Fibroblast of mammary gland (primary cell): Measurements from ENCODE around the gene KRT84.
A peak's percentile ranks its signal among the peaks of the same experiment; 100 is the strongest.

ENCODE experiments used
- DNase-seq: peaks from one replicate; pipeline ENCODE4 v3.0.0-alpha.2; 2010; ENCODE audit warnings: low read depth
- H3K4me3 ChIP-seq: 2 replicates; pipeline ENCODE4 v1.5.1; 2011; ENCODE audit warnings: low read depth, mild to moderate bottlenecking, low read length, moderate library complexity; ENCODE audit not compliant: control insufficient read depth
- TF ChIP-seq, protein P1 (sequence below): conservative IDR thresholded peaks from 2 replicates; pipeline ENCODE4 v1.5.1; 2011; ENCODE audit warnings: low read depth, low read length, inconsistent platforms; ENCODE audit not compliant: control insufficient read depth, insufficient read depth

KRT84 gene, protein sequence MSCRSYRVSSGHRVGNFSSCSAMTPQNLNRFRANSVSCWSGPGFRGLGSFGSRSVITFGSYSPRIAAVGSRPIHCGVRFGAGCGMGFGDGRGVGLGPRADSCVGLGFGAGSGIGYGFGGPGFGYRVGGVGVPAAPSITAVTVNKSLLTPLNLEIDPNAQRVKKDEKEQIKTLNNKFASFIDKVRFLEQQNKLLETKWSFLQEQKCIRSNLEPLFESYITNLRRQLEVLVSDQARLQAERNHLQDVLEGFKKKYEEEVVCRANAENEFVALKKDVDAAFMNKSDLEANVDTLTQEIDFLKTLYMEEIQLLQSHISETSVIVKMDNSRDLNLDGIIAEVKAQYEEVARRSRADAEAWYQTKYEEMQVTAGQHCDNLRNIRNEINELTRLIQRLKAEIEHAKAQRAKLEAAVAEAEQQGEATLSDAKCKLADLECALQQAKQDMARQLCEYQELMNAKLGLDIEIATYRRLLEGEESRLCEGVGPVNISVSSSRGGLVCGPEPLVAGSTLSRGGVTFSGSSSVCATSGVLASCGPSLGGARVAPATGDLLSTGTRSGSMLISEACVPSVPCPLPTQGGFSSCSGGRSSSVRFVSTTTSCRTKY

DNA sequence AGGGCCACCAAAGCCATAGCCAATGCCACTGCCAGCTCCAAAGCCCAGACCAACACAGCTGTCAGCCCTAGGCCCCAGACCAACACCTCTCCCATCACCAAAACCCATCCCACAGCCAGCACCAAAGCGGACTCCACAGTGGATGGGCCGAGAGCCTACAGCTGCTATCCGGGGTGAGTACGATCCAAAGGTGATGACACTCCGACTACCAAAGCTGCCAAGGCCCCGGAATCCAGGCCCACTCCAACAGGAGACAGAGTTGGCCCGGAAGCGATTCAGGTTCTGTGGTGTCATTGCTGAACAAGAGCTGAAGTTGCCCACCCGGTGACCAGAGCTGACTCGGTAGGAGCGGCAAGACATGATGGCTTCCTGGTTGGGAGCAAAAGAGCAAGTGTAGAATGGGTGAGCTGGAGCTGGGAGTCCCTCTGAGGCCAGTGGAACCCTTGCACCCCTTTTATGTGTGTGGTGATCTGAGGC lies at the start of gene KRT84:
TSS of gene KRT84 (minus strand) at position 427 of the 477 bp plus-strand sequence. CDS start at position 360, 67 bp downstream.
- H3K4me3 ChIP-seq: no peak within 1 kb of the TSS
- no peak for DNase-seq
- TF ChIP-seq, protein P1, sequence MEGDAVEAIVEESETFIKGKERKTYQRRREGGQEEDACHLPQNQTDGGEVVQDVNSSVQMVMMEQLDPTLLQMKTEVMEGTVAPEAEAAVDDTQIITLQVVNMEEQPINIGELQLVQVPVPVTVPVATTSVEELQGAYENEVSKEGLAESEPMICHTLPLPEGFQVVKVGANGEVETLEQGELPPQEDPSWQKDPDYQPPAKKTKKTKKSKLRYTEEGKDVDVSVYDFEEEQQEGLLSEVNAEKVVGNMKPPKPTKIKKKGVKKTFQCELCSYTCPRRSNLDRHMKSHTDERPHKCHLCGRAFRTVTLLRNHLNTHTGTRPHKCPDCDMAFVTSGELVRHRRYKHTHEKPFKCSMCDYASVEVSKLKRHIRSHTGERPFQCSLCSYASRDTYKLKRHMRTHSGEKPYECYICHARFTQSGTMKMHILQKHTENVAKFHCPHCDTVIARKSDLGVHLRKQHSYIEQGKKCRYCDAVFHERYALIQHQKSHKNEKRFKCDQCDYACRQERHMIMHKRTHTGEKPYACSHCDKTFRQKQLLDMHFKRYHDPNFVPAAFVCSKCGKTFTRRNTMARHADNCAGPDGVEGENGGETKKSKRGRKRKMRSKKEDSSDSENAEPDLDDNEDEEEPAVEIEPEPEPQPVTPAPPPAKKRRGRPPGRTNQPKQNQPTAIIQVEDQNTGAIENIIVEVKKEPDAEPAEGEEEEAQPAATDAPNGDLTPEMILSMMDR: no peak

DNA sequence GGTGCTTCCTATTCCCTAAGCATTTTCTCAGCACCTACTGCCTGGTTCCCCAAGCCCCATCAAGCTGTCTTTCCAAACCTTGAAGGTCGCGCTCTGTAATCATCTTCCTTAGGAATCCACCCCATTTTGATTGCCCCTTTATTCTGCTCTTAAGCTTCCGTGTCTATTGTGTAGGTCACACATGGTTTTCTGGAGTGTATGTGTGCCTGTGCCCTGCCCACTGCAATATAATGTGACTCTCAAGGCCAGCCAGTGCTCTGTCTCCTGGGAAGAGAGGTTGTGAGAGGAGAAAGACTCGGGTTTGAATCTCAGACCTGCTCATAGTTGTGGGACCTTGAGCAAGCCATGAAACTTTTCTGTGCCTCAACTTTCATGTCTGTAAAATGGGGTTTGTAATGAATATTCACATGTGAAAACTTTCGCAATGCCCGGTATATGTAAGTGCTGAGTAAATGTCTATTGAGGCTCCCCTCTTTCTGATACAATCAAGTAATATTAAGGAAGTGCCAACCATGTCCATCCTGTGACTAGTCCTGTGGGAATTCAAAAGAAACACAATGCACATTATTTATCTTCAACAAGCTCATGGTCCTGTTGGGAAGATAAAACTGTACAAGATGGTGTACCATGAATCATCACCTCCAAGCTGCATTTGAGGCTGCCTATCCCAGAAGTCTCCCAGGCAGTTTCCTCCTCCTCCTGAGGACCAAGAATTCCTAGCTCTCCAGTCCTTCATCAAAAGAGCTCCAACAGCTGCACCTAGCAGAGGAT lies 49.5 kb upstream of the KRT84 start:
- DNase-seq: peak; percentile 34
- TF ChIP-seq, protein P1: no peak
- H3K4me3 ChIP-seq: no peak overlapping the region

DNA sequence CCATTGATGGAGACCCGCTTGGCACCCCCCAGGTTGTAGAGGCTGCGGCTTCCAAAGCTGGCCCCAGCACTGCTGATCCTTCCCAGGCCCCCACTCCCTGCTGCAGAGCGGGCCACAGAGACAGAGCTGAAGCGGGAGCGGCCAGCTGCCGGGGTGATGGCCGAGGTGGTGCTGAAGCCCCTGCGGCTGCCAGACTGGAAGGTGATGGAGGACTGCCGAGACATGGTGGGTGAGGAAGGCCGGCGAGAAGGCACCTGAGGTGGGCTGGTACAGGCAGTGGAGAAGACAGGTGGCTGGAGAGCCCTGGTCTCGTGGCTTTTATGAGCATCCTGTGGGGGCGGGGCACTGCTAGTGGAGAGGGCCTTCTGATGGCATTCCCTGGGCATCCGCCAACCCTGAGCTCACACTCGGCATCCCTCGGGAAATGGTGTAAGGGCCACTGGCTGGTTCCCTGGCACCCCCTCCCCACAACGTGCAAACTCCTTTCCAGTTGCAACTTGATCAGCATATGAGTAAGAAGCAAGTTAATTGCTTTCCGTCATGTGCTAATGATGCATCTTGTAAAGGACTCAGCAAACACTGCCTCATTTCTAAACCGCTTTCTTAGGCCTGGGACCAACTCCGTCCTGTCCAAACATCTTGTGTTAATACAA lies 48.8 kb upstream of the KRT84 start, which contains the start of gene KRT75:
TSS of gene KRT75 (minus strand) at position 291 of the 653 bp plus-strand sequence. CDS start at position 224, 67 bp downstream.
- TF ChIP-seq, protein P1: no peak
- H3K4me3 ChIP-seq: no peak within 1 kb of the TSS
- DNase-seq: peak; percentile 43

DNA sequence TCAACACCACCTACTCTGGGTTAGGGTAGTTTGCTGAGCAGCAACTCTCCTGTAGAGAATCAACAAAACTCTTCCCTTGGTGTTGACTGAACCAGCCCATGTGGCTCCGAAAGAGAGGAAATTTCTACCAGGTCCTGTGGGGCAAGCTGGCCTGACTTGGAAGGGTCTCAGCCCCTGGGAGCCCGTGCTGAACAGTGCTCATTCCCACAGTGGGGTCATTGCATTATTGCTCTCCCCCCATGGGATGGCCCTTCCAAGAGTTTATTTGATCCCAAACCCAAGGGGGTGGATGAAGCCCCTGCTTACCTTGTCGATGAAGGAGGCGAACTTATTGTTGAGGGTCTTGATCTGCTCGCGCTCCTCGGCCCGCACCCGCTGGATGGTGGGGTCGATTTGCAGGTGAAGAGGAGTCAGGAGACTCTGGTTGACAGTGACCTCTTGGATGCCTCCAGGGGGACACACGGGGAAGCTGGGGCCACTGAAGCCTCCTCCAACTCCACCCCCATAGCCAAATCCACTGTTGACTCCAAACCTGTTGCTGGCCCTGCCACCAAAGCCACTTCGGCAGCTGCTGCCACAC lies 48.1 kb upstream of the KRT84 start:
- H3K4me3 ChIP-seq: no peak overlapping the region
- TF ChIP-seq, protein P1: no peak
- DNase-seq: no peak

DNA sequence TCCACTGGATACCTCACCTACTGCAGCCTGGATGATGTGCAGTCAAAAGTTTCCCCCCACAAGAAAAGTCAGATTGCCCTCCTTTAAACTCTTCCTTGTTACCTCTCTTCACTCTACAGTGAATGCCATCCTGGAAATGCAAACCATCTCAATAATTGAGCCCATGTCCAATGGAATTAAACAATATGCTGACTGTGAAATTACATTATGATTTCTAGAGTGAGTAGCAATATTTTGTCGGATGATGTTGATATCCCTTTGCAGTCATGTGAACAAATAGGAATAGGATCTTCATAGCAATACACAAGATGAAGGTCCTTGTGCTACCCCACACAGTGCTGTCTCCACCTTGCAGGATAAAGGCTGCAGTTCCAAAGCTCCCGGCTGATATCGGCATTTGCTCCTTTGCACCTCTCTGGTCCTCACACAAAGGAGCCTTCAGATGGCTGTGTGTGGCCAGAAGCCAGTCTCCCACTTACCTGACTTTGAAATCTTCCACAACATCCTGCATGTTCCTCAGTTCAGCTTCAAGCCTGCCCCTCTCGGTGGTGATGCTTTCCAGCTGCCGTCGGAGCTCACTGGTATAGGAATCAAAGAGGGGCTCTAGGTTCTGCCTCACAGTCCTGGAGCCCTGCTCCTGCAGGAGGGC lies 47.2 kb upstream of the KRT84 start:
- TF ChIP-seq, protein P1: no peak
- no peak overlapping the region for H3K4me3 ChIP-seq
- DNase-seq: no peak

DNA sequence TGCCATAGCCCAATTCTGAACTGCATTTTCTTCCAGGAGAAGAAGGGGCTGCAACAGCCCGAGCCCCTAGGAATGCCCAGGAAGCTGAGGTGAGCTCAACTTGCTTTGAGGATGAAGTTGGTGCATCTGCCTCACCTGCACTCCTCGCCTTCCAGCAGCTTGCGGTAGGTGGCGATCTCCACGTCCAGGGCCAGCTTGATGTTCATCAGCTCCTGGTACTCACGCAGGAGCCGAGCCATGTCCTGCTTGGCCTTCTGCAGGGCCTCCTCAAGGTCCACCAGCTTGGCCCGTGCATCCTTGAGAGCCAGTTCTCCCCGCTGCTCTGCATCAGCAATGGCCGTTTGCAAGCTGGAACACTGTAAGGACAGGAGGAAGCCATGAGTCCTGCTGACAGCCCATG lies 42.7 kb upstream of the KRT84 start:
- TF ChIP-seq, protein P1: no peak
- H3K4me3 ChIP-seq: no peak overlapping the region
- no peak for DNase-seq
